Measurements from ENCODE around the gene HMGCR.

The HMGCR gene

GRCh38 chr5:75361310-75361709, 24.3 kb downstream of the HMGCR start:
- Mint-ChIP-seq H3K4me3 (no peak overlapping the region), H3K27me3 (no peaks in the 10 kb centered on the region), H3K9me3 (ENCODE audit: low read depth) (no peaks in the 10 kb centered on the region), H3K27ac (no peak overlapping the region), H3K4me1 (ENCODE audit: low read depth) (no peaks in the 10 kb centered on the region), H3K36me3 (peaks cover 18% of the 10 kb centered on the region)

- Mint-ChIP-seq H3K27ac (no peak overlapping the region), H3K27me3 (no peaks in the 10 kb centered on the region), H3K4me3 (no peak overlapping the region), H3K4me1 (ENCODE audit: low read depth) (peaks cover 4% of the 10 kb centered on the region), H3K36me3 (peaks cover 11% of the 10 kb centered on the region), H3K9me3 (ENCODE audit: low read depth) (no peaks in the 10 kb centered on the region)
These were observed 25.5 kb downstream of the HMGCR start for GRCh38 chr5:75362474-75362975.

- Mint-ChIP-seq H3K4me1 (ENCODE audit: low read depth) (peaks cover 4% of the 10 kb centered on the region), H3K36me3 (peaks cover 10% of the 10 kb centered on the region), H3K27me3 (no peaks in the 10 kb centered on the region), H3K27ac (no peak overlapping the region), H3K9me3 (ENCODE audit: low read depth) (no peaks in the 10 kb centered on the region), H3K4me3 (no peak overlapping the region)
These were observed 26.1 kb downstream of the HMGCR start for GRCh38 chr5:75363111-75363510.

GRCh38 chr5:75363726-75364495, 26.9 kb downstream of the HMGCR start:
- no peaks in the 10 kb centered on the region for H3K9me3 Mint-ChIP-seq (ENCODE audit: low read depth)
- peaks cover 4% of the 10 kb centered on the region for H3K4me1 Mint-ChIP-seq (ENCODE audit: low read depth)
- H3K27me3 Mint-ChIP-seq: no peaks in the 10 kb centered on the region
- peaks cover 8% of the 10 kb centered on the region for H3K36me3 Mint-ChIP-seq
- H3K4me3 Mint-ChIP-seq: no peak overlapping the region
- no peak overlapping the region for H3K27ac Mint-ChIP-seq

- Mint-ChIP-seq H3K4me1 (ENCODE audit: low read depth) (peaks cover 4% of the 10 kb centered on the region), H3K36me3 (peaks cover 6% of the 10 kb centered on the region), H3K27me3 (no peaks in the 10 kb centered on the region), H3K27ac (no peak overlapping the region), H3K9me3 (ENCODE audit: low read depth) (no peaks in the 10 kb centered on the region), H3K4me3 (no peak overlapping the region)
These were observed 27.7 kb downstream of the HMGCR start for GRCh38 chr5:75364571-75365280.

GRCh38 chr5:75365740-75366139, 28.7 kb downstream of the HMGCR start:
- H3K4me1 Mint-ChIP-seq (ENCODE audit: low read depth): peaks cover 4% of the 10 kb centered on the region
- H3K4me3 Mint-ChIP-seq: no peak overlapping the region
- no peak overlapping the region for H3K27ac Mint-ChIP-seq
- H3K27me3 Mint-ChIP-seq: no peaks in the 10 kb centered on the region
- H3K36me3 Mint-ChIP-seq: peaks cover 4% of the 10 kb centered on the region
- H3K9me3 Mint-ChIP-seq (ENCODE audit: low read depth): no peaks in the 10 kb centered on the region

GRCh38 chr5:75366787-75367186, 29.8 kb downstream of the HMGCR start:
- Mint-ChIP-seq H3K27ac (peak overlapping the region; percentile 10), H3K9me3 (ENCODE audit: low read depth) (no peaks in the 10 kb centered on the region), H3K4me3 (no peak overlapping the region), H3K27me3 (no peaks in the 10 kb centered on the region), H3K4me1 (ENCODE audit: low read depth) (peaks cover 4% of the 10 kb centered on the region), H3K36me3 (peaks cover 6% of the 10 kb centered on the region)

GRCh38 chr5:75367401-75367800, 30.4 kb downstream of the HMGCR start:
- H3K27me3 Mint-ChIP-seq: no peaks in the 10 kb centered on the region
- peaks cover 4% of the 10 kb centered on the region for H3K4me1 Mint-ChIP-seq (ENCODE audit: low read depth)
- H3K27ac Mint-ChIP-seq: no peak overlapping the region
- H3K36me3 Mint-ChIP-seq: peaks cover 6% of the 10 kb centered on the region
- H3K9me3 Mint-ChIP-seq (ENCODE audit: low read depth): no peaks in the 10 kb centered on the region
- no peak overlapping the region for H3K4me3 Mint-ChIP-seq

GRCh38 chr5:75368391-75368790, 31.4 kb downstream of the HMGCR start:
- Mint-ChIP-seq H3K36me3 (peaks cover 12% of the 10 kb centered on the region), H3K27ac (peak overlapping the region; percentile 34), H3K4me1 (ENCODE audit: low read depth) (peaks cover 4% of the 10 kb centered on the region), H3K27me3 (no peaks in the 10 kb centered on the region), H3K9me3 (ENCODE audit: low read depth) (no peaks in the 10 kb centered on the region), H3K4me3 (no peak overlapping the region)

- Mint-ChIP-seq H3K27ac (no peak overlapping the region), H3K36me3 (peaks cover 17% of the 10 kb centered on the region), H3K9me3 (ENCODE audit: low read depth) (no peaks in the 10 kb centered on the region)
These were observed 36.8 kb downstream of the HMGCR start for GRCh38 chr5:75373862-75374261.

GRCh38 chr5:75374394-75374814, 37.4 kb downstream of the HMGCR start:
- Mint-ChIP-seq H3K27me3 (no peaks in the 10 kb centered on the region), H3K4me3 (no peak overlapping the region), H3K9me3 (ENCODE audit: low read depth) (no peaks in the 10 kb centered on the region), H3K36me3 (peaks cover 17% of the 10 kb centered on the region), H3K4me1 (ENCODE audit: low read depth) (no peaks in the 10 kb centered on the region), H3K27ac (no peak overlapping the region)

More at GRCh38 chr5:75373862-75374261, 36.8 kb downstream of the HMGCR start:
- no peak overlapping the region for H3K4me3 Mint-ChIP-seq
- no peaks in the 10 kb centered on the region for H3K4me1 Mint-ChIP-seq (ENCODE audit: low read depth)
- no peaks in the 10 kb centered on the region for H3K27me3 Mint-ChIP-seq

- Mint-ChIP-seq H3K9me3 (ENCODE audit: low read depth) (no peaks in the 10 kb centered on the region), H3K4me3 (no peak overlapping the region), H3K27ac (no peak overlapping the region), H3K36me3 (peaks cover 16% of the 10 kb centered on the region), H3K4me1 (ENCODE audit: low read depth) (no peaks in the 10 kb centered on the region), H3K27me3 (no peaks in the 10 kb centered on the region)
These were observed 38.4 kb downstream of the HMGCR start for GRCh38 chr5:75375414-75375813.

- Mint-ChIP-seq H3K4me1 (ENCODE audit: low read depth) (no peaks in the 10 kb centered on the region), H3K27ac (no peak overlapping the region)
These were observed 43.1 kb downstream of the HMGCR start for GRCh38 chr5:75380099-75380498.

GRCh38 chr5:75381456-75381855, 44.4 kb downstream of the HMGCR start:
- Mint-ChIP-seq H3K4me1 (ENCODE audit: low read depth) (no peaks in the 10 kb centered on the region), H3K27ac (no peak overlapping the region), H3K9me3 (ENCODE audit: low read depth) (no peaks in the 10 kb centered on the region), H3K36me3 (peaks cover 13% of the 10 kb centered on the region), H3K27me3 (no peaks in the 10 kb centered on the region), H3K4me3 (no peak overlapping the region)

More at GRCh38 chr5:75380099-75380498, 43.1 kb downstream of the HMGCR start:
- no peak overlapping the region for H3K4me3 Mint-ChIP-seq
- no peaks in the 10 kb centered on the region for H3K9me3 Mint-ChIP-seq (ENCODE audit: low read depth)
- H3K27me3 Mint-ChIP-seq: no peaks in the 10 kb centered on the region
- peaks cover 17% of the 10 kb centered on the region for H3K36me3 Mint-ChIP-seq

- Mint-ChIP-seq H3K4me3 (no peak overlapping the region), H3K27ac (no peak overlapping the region), H3K27me3 (no peaks in the 10 kb centered on the region), H3K36me3 (peaks cover 19% of the 10 kb centered on the region), H3K9me3 (ENCODE audit: low read depth) (no peaks in the 10 kb centered on the region), H3K4me1 (ENCODE audit: low read depth) (no peaks in the 10 kb centered on the region)
These were observed 47.2 kb downstream of the HMGCR start for GRCh38 chr5:75384218-75384617.
